ENCODE data around the gene MAVS. TPM values are rescaled to one million over a fixed set of nuclear protein-coding genes. Genes with fewer than 3 reads are reported as not detected.

The MAVS gene
- total RNA-seq, 1 donor from 2014 or later: 44.9 TPM

GRCh38 chr20:3916364-3916763 is 69.7 kb downstream of the MAVS start:
- Histone ChIP-seq H3K27ac (replicated peaks) (no peak overlapping the region), H3K9me3 (replicated peaks) (no peaks in the 10 kb centered on the region), H3K4me3 (no peak overlapping the region), H3K36me3 (peaks cover 67% of the 10 kb centered on the region), H3K4me1 (peaks cover 37% of the 10 kb centered on the region), H3K27me3 (ENCODE audit: low read depth) (no peaks in the 10 kb centered on the region)
- intact Hi-C loops (cut with micrococcal nuclease): no loop called here
- DNase-seq: no peak
- no peak for TF ChIP-seq CTCF (IDR thresholded peaks at IDR 0.05; ENCODE audit: borderline replicate concordance)

- no peak overlapping the region for H3K27ac ChIP-seq (replicated peaks)
- H3K9me3 ChIP-seq (replicated peaks): no peaks in the 10 kb centered on the region
- TF ChIP-seq CTCF (IDR thresholded peaks at IDR 0.05; ENCODE audit: borderline replicate concordance): no peak
- no peaks in the 10 kb centered on the region for H3K27me3 ChIP-seq (ENCODE audit: low read depth)
- H3K4me3 ChIP-seq: no peak overlapping the region
- H3K4me1 ChIP-seq: peaks cover 53% of the 10 kb centered on the region
- intact Hi-C loops (cut with micrococcal nuclease): no loop called here
- peaks cover 70% of the 10 kb centered on the region for H3K36me3 ChIP-seq
- DNase-seq: no peak
These were observed 72.7 kb downstream of the MAVS start for GRCh38 chr20:3919352-3919751.

- intact Hi-C loops (cut with micrococcal nuclease): no loop called here
- no peak for DNase-seq
- no peak for TF ChIP-seq CTCF (IDR thresholded peaks at IDR 0.05; ENCODE audit: borderline replicate concordance)
- H3K27me3 ChIP-seq (ENCODE audit: low read depth): no peaks in the 10 kb centered on the region
- H3K27ac ChIP-seq (replicated peaks): no peak overlapping the region
- H3K36me3 ChIP-seq: peaks cover 69% of the 10 kb centered on the region
- no peaks in the 10 kb centered on the region for H3K9me3 ChIP-seq (replicated peaks)
- H3K4me1 ChIP-seq: peaks cover 48% of the 10 kb centered on the region
- H3K4me3 ChIP-seq: no peak overlapping the region
These were observed 75.8 kb downstream of the MAVS start for GRCh38 chr20:3922223-3922982.

- intact Hi-C loops (cut with micrococcal nuclease): no loop called here
- peaks cover 54% of the 10 kb centered on the region for H3K4me1 ChIP-seq
These were observed 76.3 kb downstream of the MAVS start for GRCh38 chr20:3922983-3923339.

GRCh38 chr20:3923818-3924217 is 77.2 kb downstream of the MAVS start:
- no peak overlapping the region for H3K27ac ChIP-seq (replicated peaks)
- no peak overlapping the region for H3K4me3 ChIP-seq
- H3K9me3 ChIP-seq (replicated peaks): no peaks in the 10 kb centered on the region
- no peak for DNase-seq
- intact Hi-C loops (cut with micrococcal nuclease): no loop called here
- TF ChIP-seq CTCF (IDR thresholded peaks at IDR 0.05; ENCODE audit: borderline replicate concordance): no peak
- peaks cover 62% of the 10 kb centered on the region for H3K4me1 ChIP-seq
- H3K27me3 ChIP-seq (ENCODE audit: low read depth): no peaks in the 10 kb centered on the region
- peaks cover 59% of the 10 kb centered on the region for H3K36me3 ChIP-seq

More at GRCh38 chr20:3922983-3923339, 76.3 kb downstream of the MAVS start:
- Histone ChIP-seq H3K27me3 (ENCODE audit: low read depth) (no peaks in the 10 kb centered on the region), H3K36me3 (peaks cover 65% of the 10 kb centered on the region), H3K4me3 (no peak overlapping the region), H3K9me3 (replicated peaks) (no peaks in the 10 kb centered on the region), H3K27ac (replicated peaks) (no peak overlapping the region)
- no peak for TF ChIP-seq CTCF (IDR thresholded peaks at IDR 0.05; ENCODE audit: borderline replicate concordance)
- no peak for DNase-seq

All from left ventricle myocardium inferior (tissue), 1 donor.